AG09309 (cell line): ENCODE measurements around the gene HRC.

Experiments used
- DNase-seq: peaks from one replicate; pipeline ENCODE4 v3.0.0-alpha.2; 2010; ENCODE audit warnings: low read depth
- H3K4me3 ChIP-seq: 2 replicates; pipeline ENCODE4 v1.5.1; 2011; ENCODE audit warnings: mild to moderate bottlenecking, low read depth, low read length, moderate library complexity; ENCODE audit not compliant: control insufficient read depth
- CTCF ChIP-seq: IDR thresholded peaks from 2 replicates; pipeline ENCODE4 v1.5.1; 2011; ENCODE audit warnings: mild to moderate bottlenecking, low read depth, low read length, inconsistent platforms; ENCODE audit not compliant: insufficient read depth, control insufficient read depth; ENCODE audit errors: missing control alignments

HRC gene

GRCh38 chr19:49151267-49152118, 3.7 kb downstream of the HRC start:
- no peak for TF ChIP-seq CTCF
- no peak for DNase-seq
- no peak overlapping the region for H3K4me3 ChIP-seq

GRCh38 chr19:49150944-49151243, 4.3 kb downstream of the HRC start:
- DNase-seq, result no peak
- TF ChIP-seq CTCF, result no peak
- H3K4me3 ChIP-seq, result peak overlapping the region; percentile 76

- no peak for TF ChIP-seq CTCF
- DNase-seq, result peak; percentile 13
These were observed 4.9 kb downstream of the HRC start for GRCh38 chr19:49150106-49150943.

GRCh38 chr19:49149652-49150105, 5.5 kb downstream of the HRC start:
- H3K4me3 ChIP-seq, result peak overlapping the region; percentile 76
- TF ChIP-seq CTCF, result no peak
- DNase-seq, result peak; percentile 59

More at GRCh38 chr19:49150106-49150943, 4.9 kb downstream of the HRC start:
- peak overlapping the region; percentile 76 for H3K4me3 ChIP-seq

GRCh38 chr19:49148784-49149651, 6.2 kb downstream of the HRC start:
- TF ChIP-seq CTCF, result no peak
- DNase-seq, result peak; percentile 42
- peak overlapping the region; percentile 76 for H3K4me3 ChIP-seq
